Measurements from ENCODE around the gene MAD1L1.

MAD1L1 gene

DNA sequence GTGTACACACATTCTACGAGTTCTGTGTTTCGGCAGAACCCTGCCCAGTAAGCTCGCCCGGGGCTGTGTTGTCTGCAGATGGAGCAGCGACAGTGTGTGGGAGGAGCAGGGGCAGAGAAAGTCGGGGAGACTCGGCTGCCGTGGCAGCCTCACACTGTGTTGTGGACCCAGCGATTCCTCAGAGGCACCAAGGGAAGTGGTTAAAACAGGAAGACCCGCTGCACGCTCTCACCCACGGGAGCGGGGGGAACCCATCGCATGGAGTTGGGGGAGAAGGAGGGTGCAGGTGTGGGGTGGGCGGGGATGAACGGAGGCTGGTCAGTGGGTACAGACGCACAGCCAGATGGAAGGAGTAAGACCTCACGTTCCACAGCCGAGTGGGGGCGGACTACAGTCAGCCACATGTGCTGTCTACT, 312.5 kb downstream of the MAD1L1 start:
- DNase-seq, result peak in 2 of 5 experiments; percentile 46 to 76

DNA sequence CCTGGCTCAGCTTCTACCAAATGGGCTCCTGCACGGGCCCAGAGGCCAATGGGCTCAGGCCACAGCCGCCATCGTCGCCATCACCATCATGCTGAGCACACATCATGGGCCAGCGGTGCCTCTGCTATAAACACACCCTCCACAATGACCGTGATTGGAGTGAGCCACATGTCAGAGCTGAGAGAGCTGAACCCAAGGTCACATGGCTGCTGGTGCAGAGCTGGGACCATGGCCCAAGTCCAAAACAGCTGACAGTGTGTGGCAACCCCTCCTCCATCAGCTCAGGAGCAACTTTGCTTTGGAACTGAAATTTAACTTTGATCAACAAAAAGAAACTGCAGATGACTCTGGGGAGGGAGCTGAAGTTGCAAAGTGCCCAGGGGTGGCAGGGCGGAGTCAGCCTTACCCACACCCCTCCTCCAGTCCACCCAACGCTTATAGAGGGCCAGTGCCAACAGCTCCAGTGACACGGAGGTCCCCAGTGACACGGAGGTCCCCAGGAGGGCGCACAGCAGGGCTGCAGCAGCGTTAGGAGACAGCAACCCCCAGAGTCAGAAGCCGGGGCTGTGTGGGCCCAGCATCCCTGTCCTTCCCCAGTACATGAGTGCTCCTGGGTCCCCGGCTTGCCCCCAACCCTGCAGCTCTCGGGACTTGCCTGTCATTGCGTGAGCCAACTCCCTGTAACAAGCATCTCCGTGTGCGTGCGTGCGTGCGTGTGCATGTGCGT, 313.0 kb downstream of the MAD1L1 start:
- peak in 1 of 5 experiments; percentile 31 for DNase-seq

DNA sequence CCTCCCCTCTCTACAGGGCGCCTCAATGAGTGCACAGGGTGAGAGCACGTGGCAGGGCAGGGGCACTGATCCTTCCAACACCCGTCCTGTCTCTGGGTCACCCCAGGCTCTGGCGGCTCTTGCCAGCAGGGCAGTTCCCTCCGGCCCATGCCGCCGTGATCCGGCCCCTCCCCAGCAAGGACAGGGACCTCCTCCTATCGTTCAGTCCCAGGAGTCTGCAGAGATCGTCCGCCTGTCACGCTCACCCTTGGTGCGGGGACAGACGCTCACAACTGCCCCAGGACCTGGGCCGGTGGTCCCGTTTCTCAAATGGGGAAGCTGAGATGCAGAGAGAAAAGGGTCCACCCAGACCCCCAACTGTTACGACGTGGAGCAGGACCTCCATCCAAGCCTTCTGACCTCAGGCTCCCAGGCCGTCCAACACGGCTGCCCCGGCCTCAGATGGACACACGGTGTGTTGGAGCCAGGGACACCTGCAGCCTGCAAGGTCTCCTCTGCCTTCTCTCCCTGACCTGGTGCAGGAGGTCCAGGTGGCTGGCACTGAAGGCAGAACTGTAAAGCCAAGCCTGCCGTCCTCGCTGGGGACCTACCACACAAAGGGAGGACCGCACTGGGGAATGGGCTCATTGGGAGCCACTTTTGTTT, 313.7 kb downstream of the MAD1L1 start:
- DNase-seq, result no peak

DNA sequence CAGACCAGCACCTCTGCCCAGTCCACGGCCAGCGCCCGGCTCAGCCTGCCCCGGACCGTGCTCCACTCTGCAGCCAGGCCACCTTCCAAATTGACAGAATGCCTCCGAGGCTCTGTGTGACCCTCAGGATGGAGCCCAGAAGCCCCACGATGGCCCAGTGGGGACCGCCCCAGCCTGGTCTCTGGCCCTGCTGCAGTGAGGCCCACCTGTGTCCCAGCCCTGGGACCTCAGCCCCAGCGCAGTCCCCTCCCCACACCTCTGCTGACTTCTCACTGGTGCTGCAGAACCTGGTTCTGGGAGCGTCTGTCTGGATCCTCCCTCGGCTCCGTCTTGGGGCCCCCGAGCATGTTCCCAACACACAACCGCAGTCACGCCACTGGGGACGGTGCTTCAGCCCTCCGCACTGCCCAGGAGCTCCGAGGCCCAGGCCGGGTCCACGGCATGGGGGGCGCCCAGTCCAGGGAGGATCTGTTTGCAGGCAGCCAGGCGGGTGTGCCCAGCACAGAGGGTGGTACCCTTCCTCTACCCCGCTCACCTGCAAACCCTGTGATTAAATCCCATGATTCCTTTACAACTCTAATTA, 314.6 kb downstream of the MAD1L1 start:
- no peak for DNase-seq

DNA sequence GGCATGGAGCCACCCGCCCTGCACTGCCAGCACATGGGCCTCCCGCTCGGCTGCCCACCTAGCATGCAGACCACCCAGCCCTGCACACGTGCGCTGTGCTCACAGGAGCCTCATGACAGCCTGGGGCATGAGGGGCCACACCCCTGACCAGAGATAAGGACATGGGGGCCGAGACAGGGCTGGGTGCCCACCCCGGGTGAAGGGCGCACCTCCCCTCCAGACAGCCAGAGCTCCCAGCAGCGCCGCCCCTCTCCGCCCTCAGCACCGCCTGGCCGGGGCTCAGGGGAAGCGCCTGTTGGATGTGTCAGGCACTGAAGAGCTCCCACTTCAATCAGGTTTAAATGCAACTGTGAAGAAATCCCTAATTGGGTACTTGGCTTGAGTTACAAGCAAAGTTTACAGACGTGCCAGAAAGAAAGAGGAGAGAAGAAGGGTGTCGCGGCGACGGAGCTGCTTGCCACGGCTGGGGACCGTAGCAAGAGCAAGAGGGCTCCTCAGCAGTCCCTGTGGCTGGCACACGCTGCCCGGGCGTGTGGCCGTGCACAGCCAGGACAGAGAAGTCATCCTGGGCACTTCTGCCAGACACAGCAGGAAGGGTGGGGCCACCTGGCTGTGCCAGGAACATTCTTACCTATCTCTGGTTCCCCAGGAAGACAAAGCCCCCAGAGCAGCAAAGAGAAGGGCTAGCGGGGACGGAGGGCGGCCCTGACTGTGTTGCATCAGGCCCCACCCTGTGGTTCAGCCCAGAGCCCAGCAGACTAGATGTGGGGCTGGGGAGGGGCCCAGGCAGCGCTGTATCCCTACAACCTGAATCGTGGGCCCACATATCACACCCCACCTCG, 315.3 kb downstream of the MAD1L1 start:
- no peak for DNase-seq

DNA sequence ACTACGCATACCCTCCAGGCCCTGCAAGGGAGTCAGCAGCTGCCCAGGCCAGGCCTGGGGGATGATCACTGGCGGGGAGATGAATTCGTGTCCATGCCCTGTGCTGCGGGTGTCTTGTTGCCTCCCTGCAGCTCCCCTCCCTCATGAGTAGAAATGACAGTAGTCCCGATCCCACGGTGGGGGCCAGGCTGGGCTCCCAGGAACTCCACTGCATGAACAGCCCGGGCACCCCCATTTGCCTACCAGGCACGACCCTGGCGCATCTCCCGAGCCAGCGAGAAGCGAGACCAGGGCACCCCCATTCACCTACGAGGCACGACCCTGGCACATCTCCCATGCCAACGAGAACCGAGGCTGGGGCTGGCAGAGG, 316.2 kb downstream of the MAD1L1 start:
- DNase-seq, result no peak

DNA sequence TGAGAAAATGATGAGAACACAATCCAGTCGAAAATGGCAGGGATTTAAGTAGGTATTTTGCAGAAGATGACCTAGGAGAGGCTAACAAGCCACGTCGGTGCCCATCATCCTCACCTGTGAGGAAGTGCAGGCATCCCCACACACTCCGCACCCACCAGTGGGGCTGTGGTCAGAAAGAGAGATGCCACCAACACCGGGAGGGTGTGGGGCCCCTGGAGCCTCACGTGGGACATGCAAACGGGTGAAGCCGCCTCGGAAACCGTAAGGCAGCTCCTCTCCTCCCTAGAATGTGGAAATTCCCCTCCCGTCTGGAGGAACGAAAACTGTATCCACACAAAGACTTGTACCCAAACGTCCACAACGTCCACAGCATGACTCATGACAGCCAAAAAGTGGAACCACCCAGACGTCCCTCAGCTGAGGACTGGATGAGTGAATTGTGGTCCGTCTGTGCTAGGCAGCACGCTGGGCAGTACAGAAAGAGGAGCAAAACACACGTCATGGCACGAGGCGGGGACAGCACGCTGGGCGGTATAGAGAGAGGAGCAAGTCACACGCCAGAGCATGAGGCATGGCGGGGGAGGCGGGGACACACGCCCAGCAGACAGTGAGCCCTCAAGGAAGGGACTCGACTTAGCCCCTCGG, 316.7 kb downstream of the MAD1L1 start:
- DNase-seq, result no peak

DNA sequence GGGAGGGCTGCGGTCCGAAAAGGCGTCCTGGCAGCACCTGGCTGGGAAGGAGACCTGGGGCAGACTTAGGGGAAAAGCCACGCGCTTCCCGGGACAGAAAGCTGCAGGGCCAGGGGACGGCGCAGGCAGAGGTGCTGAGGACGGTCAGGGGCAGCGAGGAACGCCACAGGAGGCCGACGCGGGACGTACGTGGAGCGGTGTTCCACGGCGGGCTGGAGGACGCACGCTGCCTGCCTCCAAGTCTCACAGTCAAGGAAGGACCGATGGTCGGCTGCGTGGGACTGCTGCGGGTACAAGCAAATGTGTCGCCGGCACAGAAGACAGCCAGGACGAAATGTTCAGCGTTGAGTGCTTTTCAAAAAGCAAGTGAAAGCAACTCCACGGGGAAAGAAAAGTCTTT, 317.4 kb downstream of the MAD1L1 start:
- no peak for DNase-seq

DNA sequence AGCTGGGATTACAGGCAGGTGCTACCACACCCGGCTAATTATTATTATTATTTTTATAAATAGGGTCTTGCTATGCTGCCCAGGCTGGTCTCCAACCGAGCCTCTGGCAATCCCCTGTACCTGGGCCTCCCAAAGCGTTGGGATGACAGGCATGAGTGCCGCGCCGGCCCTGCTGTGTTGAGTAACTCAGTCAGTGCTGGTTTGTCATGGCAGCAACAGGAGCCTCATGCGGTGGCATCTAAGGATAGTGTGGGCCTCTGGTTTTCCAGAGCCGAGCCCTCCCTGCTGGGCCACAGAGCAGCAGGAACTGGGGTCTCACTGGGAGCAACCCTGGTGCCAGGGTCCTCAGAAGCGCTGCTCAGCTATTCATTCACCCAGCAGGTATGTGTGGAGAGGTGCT, 318.0 kb downstream of the MAD1L1 start:
- DNase-seq, result no peak

DNA sequence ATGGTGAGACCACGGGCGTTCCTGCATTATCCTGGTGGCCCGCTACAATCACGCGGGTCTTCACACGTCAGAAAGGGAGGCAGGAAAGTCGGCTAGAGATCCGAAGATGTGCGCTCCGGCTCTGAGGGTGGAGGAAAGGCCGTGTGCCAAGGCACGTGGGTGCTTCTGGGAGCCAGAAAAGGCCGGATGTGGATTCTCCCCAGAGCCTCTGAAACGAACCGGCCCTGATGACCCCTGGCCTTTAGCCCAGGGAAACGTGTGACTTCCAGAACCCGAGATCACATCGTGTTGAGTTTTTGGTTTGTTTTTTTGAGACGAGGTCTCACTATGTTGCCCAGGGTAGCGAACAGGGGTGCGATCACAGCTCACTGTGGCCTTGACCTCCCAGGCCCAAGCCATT, 318.4 kb downstream of the MAD1L1 start:
- DNase-seq, result no peak

DNA sequence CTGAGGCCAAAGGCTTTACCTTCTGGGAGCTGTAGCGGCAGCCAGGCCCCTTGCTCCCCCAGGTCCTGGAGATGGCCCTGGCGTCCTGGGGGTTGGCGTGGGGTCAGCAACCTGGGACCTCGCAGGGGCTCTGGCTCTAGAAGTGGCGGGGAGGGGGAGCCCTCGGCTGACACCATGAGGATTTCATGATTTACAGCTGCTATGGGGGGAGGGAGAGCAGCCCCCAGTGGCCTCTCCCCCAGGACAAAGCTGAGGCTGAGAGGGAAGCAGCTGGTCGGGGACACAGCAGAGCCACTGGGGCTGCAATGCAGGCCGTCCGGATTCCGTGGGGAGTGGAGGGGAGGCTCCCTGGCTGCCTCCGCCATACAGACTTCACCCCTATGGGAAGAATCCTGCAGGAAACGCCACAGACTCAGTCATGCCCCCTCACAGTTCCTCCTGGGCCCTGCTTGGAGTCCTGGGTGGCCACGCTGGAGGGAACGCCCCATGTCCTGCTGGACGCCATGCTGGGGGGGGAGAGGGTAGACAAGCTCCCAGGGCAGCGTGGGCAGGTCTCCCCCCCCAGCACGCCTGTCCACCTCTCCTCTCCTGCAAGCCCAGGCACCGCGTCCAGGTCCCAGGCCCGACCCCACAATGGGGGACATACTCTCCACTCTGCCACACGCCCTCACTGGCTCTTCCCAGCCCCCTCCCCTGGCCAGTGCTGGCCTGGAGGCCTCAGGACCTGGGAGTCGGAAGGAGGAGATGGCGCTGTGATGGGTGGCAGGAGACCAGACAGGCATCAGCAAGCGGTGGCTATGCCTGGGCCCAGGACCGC, 319.1 kb downstream of the MAD1L1 start:
- DNase-seq, result no peak

DNA sequence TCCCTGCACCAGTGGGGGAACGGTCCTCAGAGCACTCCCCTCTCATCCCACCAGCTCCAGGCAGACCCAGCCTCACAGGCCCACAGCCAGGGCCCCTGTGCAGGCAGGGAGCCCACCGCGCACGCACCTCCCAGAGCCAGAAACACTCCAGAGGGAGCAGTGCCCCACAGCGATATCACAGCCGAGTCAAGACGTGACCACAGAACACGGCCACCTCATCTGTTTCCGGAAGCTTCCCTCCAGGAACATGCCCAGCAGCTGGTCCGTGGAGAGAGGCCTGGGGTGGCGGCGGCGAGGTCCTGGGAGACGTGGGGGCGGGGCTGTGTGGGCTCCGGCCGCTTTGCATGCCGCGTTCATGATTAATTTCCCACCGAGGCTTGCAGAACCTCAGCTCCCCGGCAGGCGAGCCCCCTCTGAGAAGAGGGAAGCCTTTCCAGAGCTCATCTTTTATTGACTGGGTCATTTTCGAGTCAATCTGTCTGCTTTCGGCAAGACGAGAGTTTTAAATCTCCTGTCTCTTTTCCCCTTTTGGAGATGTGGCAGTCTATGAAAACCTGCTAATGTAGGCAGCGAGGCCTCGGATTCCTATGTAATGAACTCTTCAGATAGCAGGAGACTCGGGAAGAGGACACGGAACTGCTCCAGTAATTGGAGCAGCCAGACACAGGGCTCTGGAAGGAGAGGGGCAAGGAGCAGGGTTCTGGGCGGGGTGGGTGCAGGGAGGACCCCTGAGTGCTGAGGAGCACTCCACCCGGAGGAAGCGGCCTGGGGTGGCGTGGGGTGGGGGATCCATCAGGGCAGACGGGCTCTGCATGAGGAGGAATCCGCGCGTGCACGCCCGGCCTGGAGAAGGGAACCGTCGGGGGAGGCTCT, 319.9 kb downstream of the MAD1L1 start:
- DNase-seq, result no peak

DNA sequence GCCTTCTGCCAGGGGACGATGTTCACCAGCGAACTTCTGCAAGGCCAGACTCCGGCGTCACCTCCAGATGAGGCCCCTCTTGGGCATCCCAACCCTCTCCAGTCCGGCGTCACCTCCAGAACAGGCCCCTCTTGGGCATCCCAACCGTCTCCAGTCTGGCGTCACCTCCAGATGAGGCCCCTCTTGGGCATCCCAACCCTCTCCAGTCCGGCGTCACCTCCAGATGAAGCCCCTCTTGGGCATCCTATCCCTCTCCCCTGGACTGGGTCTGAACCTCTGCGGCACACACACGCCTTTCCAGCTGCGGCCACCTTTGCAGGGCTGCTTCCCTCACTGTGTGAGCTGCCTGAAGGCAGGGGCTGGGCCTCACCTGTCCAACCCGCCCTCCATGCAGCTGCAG, 321.2 kb downstream of the MAD1L1 start:
- DNase-seq, result no peak

DNA sequence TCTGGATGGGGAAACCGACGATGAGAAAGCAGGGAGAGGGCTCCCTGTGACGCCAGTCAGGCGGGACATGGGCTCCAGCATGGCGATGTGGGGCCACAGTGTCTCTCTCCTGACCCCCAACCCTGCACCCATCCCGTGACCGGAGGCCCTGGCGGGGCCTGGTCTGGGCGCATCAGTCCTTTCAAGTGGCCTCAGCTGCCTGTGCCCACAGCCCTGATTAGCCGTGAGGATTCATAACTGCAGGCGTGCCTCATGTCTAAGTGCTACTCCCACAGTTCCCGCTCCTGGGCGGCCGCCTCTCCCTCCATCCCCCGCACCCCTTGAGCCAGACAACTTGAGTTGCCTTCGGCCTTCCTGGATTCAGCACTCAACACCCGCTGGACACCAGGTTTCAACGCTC, 321.9 kb downstream of the MAD1L1 start:
- DNase-seq, result no peak

DNA sequence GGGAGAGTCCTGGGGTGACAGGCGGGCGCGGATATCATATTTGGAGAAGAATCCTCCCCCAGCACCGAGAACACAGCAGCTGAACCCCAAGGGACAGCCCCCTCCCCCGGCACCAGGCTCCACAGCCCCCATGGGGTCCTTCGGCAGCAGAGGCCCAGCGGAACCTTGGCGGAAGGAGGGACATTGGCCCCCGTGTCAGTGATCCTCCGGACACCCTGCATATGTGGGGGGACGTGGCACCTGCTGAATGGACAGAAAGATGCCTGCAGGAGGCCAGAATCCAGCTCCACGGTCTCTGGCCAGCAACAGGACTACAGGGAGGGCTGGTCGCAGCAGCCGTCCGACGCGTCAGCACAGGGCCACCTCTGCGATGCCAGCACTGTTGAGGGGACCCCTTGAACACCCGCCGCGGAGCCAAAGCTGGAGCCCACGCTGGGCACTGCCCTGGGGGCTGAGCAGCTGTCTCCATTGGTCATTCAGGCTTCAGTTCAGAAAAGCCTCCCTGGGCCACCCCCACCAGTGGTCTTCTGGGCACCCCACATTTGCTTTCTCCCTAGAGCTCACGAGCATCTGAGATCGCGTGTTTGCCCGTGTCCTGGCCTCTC, 322.6 kb downstream of the MAD1L1 start:
- no peak for DNase-seq

DNA sequence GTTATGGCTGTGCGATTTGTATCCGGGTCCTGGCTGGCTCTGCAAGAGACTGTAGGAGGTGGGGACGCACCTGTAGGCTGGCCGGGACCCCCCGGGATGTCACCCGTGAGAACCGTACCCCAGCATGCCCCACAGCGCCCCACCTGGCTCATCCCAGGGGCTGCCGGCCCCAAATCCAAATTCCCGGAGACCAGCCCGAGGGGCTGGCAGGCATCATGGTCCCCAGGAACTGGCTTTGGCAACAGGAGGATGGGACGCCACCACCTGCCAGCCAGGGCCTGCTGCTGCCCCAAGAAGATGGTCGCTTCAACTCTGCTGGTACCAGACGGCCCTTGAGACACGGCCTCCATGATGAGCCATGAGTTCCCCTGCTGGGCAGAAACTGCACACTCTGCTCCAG, 323.3 kb downstream of the MAD1L1 start:
- DNase-seq, result no peak

DNA sequence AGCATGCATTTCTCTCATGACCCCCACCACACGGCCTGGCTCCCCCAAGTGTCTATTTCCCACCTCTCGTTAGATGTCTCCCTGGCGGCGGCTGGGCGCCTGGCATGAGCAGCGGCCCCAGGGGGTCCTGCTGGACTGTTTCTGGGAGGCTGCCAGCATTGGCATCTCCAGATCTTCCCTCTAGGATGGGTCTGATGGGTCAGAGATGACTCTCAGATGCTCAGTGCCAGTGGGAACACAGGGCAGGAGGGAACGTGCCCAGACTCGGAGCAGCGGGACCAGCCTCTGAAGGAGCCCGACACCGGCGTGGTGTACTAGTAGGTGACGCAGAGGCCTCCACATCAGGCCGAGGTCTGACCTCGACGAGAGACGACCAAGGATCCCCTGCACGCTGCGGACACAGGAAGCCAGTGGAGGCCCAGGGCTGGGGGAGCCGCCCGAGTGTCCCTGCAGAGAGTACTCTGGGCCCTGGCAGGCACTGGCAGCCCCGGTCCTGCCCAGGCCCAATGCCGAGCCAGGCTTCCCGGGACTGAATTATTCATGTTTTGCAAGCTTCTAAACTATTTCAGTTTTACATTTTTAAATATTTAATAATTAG, 323.8 kb downstream of the MAD1L1 start:
- DNase-seq, result no peak

DNA sequence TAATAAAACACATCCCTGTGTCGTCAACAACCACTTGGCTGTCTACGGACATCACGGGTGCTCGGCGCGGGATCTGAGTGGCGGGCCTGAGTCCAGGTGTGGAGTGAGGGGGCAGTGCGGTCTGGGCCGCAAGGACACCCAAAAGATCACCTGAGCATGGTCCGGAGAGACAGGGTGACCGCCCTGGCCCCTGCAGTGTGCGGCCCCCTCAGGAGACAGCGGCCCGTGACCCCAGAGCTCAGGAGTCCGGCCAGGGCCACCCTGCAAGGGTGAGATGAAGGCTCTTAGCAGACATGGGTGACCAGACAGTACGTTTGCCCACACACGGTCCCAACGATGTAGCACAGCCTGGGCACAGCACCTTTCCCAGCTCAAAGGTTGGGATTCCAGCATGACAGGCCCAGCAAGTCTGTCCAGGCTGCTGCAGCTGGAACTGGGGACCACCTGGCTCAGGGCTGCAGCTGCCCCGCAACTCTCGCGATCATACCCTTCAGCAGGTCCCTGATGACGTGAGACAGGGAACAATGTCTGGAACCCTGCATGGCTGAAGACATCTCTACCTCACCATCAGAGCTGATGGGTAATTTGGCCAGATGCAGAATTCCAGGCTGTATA, 324.9 kb downstream of the MAD1L1 start:
- DNase-seq, result no peak

DNA sequence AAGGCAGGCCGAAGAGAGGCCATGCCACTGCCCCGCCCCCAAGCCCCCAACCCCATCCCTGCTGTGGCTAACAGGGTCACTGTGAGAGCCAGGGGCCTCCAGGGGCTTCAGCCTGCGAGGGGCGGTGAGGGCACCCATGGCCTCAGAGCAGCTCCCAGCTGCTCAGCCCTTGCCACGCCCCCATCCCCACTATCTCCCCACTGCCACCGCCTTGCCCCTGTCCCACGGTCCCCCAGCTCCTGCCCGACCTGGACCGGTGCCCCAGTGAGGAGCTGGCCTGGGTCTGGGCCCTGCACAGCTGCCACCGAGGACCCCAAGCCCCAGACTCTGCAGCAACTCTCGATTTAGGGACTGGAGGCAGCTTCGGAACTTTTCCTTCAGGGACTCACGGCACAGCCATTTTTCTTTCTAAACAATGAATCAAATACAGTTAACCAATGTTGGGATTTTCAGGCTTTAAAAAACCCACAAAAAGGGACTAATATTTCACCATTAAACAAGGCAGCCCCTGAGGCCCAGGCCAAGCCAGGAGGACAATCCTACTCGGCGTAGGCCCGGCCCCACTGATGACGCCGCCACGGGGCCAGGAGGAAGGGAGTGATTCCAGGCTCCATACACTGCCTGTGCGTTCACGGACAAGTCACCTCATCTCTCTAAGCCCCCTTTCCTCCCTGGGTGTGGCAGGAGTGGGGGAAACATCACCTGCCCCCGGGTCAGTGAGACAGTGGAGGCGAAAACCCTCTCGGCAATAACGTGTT, 325.6 kb downstream of the MAD1L1 start:
- DNase-seq, result no peak

Data from T-helper 2 cell (primary cell).